HG02798 (cell line): ENCODE measurements around the gene CLSTN2.

ENCODE experiments used
- ATAC-seq: cut with Tn5 transposase; IDR thresholded peaks from one replicate; pipeline ENCODE4 v1.9.1; 2021; ENCODE audit warnings: mild to moderate bottlenecking; ENCODE audit not compliant: unreplicated experiment, poor library complexity

CLSTN2 gene

DNA sequence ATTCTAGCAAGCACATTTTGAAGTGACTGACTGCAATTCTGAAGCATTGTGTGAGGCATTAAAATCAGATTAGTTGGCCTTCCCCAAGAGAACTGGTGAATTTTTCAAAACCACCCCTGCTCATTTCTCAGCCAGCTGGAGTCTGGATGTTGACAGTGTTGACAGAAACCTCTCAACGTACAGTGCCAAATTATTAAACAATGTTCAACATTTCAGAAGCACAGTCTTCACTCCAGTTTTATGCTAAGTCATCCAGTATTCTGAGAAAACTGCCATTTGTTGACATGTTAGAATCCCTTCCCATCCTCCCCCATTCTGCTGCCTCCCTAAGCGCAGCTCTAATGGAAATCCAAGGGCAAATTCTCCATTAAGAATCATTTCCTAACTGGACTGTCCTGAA, 373.6 kb downstream of the CLSTN2 start:
- no peak for ATAC-seq

DNA sequence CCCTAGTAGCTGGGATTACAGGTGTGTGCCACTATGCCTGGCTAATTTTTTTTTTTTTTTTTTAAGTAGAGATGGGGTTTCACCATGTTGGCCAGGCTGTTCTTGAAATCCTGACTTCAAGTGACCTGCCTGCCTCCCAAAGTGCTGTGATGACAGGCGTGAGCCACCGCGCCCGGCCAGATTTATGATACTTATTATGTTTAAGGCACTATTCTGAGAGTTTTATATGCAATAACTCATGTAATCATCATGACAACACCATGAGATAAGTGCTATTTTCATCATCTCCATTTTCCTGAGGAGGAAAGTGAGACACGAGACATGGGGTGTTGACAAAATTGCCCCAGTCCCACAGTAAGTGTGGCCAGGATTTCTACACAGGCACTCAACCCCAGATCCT, 376.4 kb downstream of the CLSTN2 start:
- ATAC-seq = no peak

DNA sequence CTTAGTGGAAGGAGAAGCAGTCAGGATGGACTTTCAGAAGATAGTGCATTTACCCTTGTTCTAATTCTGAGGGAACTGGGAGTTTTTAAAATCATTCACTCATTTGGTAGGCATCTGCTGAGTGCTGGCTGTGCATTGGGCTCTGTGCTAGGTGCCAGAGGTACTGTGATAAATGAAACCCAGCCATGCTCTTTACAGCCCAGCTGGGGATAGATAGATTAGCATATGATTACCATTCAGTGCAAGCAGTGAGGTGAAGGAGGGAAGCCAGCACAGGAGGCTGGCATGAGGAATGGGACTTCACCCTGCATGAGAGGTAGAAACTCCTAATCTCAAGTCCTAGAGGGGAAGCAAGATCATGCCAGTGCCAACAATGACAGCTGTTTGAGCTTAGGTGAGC, 381.0 kb downstream of the CLSTN2 start:
- no peak for ATAC-seq

DNA sequence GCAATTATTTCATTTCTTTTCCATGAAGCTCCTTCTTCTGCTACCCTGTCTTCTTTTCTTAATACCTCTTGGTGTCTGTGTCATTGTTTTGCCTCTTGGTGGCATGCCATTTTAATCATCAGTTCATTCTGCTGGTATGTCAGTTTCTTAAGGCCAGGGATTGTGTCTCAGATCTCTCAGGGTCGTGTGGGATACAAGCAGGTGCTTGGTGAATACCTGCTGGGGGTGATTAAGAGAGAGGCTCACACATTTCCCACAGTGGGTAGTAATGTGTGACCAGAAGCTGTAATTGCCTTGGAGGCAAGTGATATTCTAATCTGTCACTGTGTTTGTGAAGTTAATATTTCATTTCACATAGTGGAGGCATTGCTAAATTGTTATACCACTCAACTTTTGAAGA, 381.5 kb downstream of the CLSTN2 start:
- ATAC-seq = no peak

DNA sequence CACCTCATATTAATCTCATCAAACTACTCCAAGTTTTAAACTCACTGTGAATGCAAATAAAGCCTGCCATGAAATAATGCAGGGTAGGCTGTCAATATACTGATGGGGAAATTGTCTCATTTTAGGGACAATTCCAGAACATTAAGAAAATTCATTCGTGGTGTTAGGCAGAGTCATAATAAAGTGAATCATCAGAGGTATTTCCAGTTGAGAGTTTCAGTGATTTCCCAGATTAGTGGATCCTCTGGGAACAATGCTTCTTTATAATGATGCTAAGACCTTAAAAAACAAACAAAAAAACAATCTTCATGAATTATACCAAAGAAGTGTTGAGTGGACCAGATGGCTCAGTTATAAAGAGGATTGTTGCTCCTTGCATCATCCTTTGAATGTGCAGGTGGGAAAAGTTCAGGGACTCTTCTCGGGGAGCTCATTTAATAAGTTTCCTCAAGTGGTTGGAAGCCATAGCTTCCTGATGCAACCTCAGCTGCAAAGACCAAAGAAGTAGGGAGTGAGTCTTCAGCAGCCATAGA, 381.9 kb downstream of the CLSTN2 start:
- ATAC-seq = no peak

DNA sequence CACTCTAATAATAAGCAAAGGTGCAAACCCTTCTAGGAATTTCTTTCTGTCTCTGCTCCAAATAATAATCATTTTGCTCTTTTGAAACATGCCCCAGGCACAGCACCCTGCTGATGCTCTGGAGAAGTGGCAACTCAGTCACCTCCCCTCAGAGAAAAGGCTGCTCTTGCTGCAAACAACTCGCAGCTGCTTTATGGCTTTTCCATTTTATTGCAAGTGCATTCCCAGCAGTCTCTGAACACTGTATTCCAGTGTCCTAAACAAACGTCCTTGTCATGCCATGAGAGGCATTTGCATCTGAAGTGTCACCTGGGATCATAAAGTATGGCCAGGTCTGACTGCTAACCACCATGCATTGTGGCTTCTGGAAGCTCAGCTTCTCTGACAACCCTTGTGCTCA, 384.8 kb downstream of the CLSTN2 start:
- ATAC-seq = no peak

DNA sequence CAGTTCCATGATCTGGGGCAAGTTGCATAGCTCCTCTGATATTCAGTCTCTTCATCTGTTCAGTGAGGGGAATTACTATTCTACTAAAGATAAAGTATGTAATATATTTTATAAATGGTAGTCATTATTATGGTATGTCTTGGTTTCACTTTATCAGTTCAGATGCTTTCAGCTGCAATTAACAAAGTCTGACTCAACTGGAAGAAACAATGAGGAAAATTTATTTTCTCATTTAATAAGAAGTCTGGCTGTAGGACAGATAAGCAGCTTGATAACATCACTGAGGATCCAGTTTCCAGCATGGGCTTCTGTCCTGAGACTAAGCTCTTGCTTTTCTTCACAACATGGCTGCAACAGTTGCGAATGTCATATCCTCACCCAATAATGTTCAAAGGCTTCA, 388.6 kb downstream of the CLSTN2 start:
- ATAC-seq = no peak

DNA sequence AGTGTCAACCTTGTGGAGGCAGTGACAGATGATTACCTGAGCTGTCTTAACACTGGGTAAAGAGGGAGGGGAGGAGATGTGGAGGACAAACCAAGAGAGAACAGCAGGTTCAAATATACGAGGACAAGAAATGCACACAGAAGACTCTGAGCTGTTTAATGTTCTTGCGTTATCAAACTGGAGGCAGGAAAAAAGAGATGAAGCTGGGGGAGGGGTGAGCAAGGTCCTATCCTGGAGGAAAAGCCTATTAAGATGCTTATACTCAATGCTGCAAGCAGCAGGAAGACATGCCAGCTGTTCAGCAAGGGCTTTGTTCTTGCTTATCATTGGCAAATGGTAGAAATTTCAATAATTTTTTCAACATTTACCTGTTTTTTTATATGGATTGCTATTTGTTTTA, 397.1 kb downstream of the CLSTN2 start:
- no peak for ATAC-seq

DNA sequence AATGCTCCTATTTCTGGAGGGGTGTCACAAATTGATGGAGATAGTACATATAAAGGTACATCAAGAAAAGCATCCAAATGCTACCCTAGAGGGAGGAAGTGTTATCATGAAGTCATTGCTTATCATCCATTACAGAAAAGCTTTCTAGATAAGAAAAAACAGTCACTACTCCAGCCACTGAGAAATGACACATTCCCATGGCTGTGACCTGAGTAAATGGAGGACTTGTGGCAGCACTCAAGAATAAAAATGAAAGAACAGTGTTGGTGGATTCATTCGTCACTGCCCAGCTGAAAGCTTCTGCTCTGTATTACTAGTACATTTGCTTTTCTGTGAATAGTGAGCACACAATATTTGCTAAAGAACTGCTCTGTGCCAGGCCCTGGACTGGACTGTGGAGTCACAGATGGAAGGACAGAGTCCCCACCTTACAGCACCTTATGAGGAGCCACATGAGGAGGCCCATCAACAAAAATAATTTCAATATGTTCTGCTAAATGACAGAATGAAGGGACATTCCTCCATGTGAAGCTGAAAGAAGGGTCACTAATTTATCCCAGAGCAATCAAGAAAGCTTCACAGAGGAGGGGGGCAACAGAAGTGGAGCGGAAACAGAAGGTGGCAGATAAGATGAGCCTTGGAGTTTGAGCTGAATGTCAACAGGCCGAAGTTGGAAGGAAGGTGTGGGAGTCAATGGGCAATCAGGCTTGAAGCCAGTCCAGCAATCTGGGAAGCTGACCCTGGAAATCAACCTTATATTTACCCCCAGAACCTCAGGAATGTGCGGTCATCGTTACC, 399.3 kb downstream of the CLSTN2 start:
- no peak for ATAC-seq

DNA sequence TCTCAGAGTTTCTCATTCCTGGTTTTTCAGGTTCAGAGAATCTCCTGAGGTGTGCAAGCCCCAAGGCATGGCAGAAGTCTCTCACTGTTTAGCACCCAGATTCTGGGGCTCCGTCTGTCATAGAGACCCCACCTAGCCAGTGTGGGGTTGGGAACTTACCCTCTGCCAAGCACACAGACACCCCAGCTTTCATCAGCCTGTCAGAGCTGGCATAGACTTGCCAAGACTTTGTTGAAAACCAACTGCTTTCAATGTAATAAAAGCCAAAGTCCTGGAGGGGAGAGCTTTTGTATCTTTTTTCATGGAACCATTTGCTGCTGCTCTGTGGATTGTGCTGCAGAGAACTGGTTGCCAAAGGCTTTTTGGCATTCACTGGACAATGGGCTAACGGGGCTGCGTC, 401.5 kb downstream of the CLSTN2 start:
- no peak for ATAC-seq

DNA sequence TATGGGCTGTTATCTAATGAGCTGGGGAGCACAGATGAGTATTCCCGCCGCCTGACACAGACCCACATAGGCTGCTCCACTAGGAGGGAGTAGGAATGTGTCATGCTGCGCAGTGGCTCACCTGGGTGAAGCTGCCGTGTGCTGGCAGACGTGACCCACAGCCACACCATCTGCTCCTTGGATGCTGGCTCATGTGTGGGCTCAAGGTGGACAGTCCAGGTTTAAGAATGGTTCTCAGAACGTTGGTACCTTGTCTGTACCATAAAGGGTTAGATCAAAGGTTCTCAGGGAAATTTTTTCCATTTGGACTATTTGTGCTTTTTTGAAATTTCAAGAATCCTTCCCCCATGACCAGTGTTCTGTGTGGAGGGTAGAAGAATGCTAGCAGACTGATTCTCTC, 403.9 kb downstream of the CLSTN2 start:
- no peak for ATAC-seq

DNA sequence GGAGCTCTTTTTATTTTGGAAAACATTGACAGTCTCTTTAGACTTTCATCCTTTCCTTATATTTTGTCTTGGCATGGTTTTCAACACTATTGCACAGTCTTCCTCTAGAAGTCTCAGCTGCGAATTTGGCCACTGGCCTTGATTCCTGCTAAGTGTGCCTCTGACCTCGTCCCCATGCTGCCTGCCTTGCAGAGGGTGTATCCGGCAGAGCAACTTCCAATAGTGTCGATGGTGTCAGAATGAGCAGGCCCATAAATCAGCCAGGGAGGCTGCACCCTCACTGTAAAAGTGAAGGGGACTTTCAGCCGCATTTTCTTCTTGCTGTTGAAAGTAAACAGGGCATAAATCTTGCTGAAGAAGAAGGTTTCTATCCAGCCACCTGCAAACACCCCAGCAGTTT, 406.2 kb downstream of the CLSTN2 start:
- no peak for ATAC-seq

DNA sequence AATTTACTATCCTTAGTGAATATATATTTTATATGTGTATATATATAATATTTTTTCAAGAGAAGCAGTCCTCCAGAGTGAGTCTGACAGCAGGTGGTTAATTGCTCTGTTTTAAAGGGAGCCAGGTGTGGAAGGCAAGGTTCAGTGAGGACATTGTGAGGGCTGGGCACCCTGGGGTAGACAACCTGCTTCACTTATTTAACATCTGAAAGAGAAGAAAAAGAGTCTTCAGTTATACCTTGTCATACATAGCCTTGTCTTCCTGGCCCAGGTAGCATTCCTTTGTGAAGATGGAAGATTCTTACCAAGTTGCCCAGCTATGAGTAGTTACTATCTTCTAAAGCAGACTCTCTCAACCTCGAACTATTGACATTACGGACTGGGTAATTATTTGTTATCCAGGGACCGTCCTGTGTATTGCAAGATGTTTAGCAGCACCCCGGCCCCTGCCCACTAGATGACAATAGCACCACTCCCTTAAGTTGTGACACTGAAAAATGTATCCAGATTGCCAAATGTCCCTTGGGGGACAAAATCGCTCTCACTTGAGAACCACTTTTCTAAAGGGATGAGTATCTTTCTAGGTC, 406.9 kb downstream of the CLSTN2 start:
- ATAC-seq = no peak

DNA sequence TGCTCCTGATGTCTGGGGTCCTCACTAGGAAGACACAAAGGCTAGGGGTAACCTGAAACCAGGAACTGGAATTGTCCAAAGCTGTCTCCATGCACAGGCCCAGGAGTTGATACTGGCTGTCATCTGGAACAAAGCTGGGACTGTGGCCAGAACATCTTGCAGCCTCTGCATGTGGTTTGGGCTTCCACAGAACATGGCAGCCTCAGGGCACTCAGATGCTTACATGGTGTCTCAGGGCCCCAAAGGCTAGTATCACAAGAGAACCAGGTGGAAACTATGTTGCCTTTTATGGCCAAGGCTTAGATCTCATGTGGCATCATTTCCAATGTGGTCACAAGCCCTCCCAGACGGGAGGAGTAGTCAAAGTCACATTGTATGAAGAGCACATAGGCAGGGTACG, 407.7 kb downstream of the CLSTN2 start:
- no peak for ATAC-seq

DNA sequence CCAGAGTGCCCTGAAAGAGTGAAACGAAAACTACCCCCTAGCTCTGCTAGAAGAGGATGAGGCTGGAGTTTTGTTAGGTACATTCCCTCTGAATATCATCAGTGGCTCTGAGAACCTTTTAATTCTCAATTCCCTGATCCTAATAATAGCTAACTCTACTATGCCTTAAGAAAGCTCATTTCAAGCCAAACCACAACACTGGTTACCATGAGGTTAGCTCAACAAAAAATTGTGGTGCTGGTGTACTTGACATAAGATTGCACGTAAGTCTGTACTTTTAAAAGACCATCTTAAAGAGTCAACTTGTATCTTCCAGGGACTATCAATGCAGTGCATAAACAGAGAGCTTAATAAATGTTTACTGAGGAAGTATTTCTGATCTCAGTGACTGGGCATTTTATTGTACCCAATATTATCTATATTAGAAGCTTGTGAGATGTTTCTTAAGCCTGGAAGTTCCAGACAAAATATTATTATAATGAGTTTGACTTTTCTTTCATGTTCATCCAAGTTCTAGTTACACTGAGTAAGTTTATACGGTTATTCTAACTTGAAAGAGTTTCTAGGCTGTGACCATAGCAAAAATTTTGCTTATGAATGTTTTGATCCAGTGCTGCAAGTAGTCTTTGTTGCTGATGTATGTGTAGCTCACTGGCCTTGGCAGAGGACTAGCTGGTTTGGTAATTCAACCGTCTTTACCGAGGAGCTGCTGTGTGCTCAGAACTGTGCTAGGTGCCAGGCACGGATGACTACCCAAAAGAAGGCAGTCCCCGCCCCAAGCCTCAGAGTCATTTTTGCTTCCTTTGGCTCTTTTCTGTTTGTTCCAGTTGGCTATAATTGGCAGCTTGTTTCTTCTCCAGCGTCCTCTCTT, 408.5 kb downstream of the CLSTN2 start:
- ATAC-seq = no peak

DNA sequence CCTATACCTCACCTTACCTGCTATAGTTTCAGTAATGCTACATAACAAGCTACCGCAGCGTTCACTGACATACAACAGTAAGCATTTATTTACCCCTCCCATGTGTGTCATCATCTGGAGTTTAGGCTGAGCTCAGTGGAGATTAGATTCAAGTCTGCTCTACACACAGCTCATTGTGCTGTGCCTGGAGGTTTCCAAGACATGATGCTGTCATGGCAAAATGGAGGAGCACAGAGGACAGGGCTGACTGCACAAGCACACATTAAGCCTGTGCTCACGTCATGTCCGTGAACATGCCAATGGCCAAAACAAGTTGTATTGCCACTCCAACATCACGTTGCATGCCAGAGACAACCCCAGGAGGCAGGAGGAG, 409.1 kb downstream of the CLSTN2 start:
- no peak for ATAC-seq

DNA sequence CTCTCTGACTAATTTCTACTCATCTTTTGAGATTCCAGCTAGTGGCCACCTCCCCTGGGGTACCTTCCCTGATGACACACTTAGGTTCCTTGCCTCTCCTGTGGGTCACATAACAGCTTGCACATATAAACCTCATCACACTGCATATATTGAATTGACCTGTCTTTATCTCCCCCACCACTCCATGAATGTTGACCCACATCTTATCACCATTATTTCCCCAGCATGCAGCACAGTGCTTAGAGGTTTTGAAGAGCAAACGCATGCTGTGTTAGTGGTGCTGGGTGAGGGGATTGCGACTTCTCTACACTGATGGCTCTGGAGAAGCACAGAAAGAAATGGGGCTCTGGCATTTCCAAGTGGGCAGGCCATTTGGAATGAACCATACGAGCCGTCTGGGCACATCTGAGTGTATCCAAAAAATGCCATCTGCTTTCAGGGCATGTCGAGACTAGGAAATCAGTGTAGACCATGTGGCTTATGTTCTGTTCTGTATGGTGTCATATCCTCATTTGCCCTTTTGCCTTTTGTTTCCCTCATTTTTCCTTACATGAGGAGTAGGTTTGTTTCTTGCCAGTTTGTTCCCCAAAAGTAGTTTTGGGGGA, 409.7 kb downstream of the CLSTN2 start:
- no peak for ATAC-seq

DNA sequence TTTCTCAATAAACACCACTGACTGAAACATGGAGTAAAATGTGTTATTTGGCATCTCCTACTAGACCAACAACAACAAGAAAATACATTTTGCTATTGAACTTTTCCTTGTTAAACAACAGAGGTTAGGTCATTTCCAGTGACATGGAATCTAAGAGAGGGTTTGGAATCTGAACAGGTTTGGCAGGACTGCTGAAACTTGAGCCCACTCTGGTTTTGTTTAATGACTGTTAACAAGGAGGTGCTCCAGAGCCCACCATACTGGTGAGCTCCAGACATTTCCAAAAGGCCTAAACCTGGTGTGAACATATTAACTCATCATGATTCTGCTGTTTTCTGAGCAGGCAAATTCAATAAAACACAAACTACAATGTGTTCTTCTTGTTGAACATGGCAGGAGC, 412.2 kb downstream of the CLSTN2 start:
- ATAC-seq = no peak

DNA sequence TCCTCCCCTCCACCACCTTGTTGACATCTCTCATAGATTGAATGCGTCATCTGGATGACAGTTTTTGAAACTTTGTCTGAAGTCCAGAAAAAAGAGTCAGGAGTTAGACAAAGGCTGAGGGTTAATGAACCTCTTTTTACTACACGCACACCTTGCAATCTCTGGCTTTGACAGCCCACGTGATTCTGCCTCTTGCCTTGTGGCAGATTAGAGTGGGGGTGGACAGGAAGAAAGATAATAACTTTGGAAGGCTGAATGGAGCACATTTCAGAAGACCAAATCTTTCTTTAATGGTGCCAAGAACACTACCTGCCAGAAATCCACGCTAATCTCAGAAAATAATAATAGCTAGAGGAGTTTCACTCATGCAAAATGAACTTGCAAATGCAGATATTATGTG, 415.0 kb downstream of the CLSTN2 start:
- no peak for ATAC-seq

DNA sequence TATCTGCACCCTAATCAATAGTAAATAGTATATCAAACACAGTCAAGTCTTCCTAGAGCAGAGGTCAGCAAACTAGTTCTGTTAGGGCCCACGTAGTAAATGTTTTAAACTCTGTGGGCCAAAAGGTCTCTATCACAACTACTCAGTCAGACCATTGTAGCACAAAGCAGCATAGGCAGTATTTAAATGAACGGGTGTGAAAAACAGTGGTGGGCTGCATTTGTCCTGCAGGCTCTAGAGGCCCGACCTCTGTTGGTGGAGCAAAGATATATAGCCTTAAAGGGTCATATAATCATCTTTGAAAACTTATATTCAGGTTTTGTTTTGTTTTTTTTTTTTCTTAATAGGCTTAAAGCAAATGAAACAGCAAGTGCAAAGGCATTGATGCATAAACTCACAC, 416.5 kb downstream of the CLSTN2 start:
- no peak for ATAC-seq

DNA sequence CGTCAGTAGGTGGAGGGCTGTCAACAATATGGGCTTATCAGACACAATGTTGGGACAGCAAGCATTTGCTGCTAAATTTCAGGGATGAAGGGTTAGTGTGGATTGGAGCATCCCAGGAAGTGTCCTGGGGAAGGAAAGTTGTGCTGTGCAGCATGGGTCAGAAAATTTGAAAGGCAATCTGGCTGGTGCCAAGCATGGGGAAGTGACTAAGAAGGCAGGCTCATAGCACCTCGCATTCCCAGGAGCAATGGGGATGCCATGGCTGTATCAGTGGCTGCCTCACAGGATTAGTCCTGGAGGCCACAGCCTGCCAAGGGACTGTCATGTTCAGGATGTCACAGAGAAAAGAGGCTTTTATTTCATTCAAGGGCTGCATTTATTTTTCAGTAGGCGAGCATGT, 420.5 kb downstream of the CLSTN2 start:
- ATAC-seq = no peak
